HG02852 (cell line): ENCODE results near the gene SPTBN4.
"Not testable (repeated sequence)": the region's sequence is repeated elsewhere in the genome, so short reads cannot be mapped to it uniquely, and the experiment has no call there.

ENCODE experiments used
- ATAC-seq: cut with Tn5 transposase; IDR thresholded peaks from one replicate; pipeline ENCODE4 v1.9.1; 2021; ENCODE audit warnings: mild to moderate bottlenecking, moderate library complexity; ENCODE audit not compliant: unreplicated experiment

SPTBN4 gene

GRCh38 chr19:40528078-40528477 is 61.3 kb downstream of the SPTBN4 start:
- ATAC-seq, result no peak

GRCh38 chr19:40528533-40529092 is 61.8 kb downstream of the SPTBN4 start:
- ATAC-seq, result no peak

GRCh38 chr19:40529093-40529954 is 62.5 kb downstream of the SPTBN4 start:
- no peak for ATAC-seq

- ATAC-seq, result no peak
These were observed 63.5 kb downstream of the SPTBN4 start for GRCh38 chr19:40530091-40530901.

GRCh38 chr19:40533508-40533907 is 66.7 kb downstream of the SPTBN4 start:
- ATAC-seq, result no peak

GRCh38 chr19:40534148-40534547 is 67.3 kb downstream of the SPTBN4 start:
- ATAC-seq, result no peak

GRCh38 chr19:40539070-40539469 is 72.3 kb downstream of the SPTBN4 start:
- ATAC-seq, result no peak

GRCh38 chr19:40542202-40542859 is 75.5 kb downstream of the SPTBN4 start:
- ATAC-seq, result no peak

- ATAC-seq, result no peak
These were observed 76.3 kb downstream of the SPTBN4 start for GRCh38 chr19:40543029-40543597.

GRCh38 chr19:40546153-40546841 is 79.5 kb downstream of the SPTBN4 start:
- not testable (repeated sequence) for ATAC-seq

- ATAC-seq, result not testable (repeated sequence)
These were observed 80.4 kb downstream of the SPTBN4 start for GRCh38 chr19:40547190-40547589.

GRCh38 chr19:40547836-40548235 is 81.0 kb downstream of the SPTBN4 start:
- ATAC-seq, result no peak

- ATAC-seq, result no peak
These were observed 82.4 kb downstream of the SPTBN4 start for GRCh38 chr19:40549007-40549708.

GRCh38 chr19:40550951-40551350 is 84.2 kb downstream of the SPTBN4 start:
- ATAC-seq, result no peak

GRCh38 chr19:40552848-40553247 is 86.0 kb downstream of the SPTBN4 start:
- no peak for ATAC-seq

GRCh38 chr19:40553885-40554857 is 87.4 kb downstream of the SPTBN4 start:
- no peak for ATAC-seq

GRCh38 chr19:40555978-40556689 is 89.3 kb downstream of the SPTBN4 start:
- ATAC-seq, result no peak
